NCI-H2227 (cell line): ENCODE data around the gene SAFB2.
A peak's percentile ranks its signal among the peaks of the same experiment; 100 is the strongest.

Experiments used
- DNase-seq: peaks from one replicate; lab custom pipeline; 2025; ENCODE audit not compliant: unreplicated experiment; lab: John Stamatoyannopoulos, UW

Gene SAFB2

DNA sequence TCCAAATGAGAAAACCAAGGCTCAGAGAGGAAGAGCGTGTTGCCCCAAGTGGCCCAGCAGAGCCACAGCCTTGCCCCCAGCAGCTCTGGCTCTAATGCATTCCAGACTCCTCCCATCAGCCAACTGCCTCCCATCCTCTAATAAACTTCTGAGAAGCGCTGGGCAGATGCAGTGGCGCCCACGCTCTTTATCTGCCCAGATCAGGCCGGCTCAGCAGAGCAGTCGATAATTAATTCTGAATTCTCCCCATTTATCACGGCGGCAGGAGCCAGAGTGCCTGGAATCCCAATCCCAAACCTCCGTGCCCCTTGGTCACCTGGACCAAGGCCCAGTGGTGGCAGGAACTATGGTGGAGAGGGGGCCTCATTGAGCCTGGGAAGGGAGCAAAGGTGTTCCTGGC lies 68.7 kb downstream of the SAFB2 start:
- no peak for DNase-seq

DNA sequence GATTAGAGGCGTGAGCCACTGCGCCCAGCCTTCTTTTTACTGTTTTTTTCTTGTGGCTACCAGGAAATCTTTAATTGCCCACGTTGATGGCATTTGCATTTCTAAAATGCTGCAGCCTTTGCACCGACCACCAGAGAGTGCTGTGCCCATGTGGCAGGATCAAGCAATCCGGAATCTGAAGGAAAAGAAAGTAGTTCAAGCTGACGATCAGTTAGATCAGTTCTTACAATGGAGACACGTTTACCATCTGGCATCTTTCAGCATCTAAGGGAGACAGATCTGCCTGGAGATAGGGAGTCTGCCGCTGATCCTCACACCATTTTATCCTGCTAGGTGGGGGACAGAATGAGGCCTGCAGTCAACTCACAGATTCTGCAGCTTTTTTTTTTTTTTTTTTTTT lies 74.7 kb downstream of the SAFB2 start:
- DNase-seq = peak; percentile 35

DNA sequence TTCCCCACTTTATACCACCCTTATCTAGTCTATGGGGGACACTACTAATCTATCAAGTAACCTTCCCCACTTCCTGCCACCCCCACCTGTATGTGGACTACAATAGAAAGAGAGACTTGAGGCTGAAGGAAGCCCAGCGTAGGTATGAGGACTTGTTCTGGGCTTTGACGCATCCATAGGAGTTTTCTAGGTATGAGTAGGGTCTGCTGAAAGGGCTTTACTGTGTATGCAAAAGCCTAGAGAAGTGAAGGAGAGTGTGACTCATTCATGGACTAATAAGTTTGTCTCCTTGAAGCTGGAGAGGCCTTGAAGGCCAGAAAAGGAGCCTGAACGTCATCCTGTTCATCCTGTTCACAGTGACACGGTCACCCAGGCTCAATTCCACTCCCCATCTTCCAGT lies 76.6 kb downstream of the SAFB2 start:
- DNase-seq = no peak

DNA sequence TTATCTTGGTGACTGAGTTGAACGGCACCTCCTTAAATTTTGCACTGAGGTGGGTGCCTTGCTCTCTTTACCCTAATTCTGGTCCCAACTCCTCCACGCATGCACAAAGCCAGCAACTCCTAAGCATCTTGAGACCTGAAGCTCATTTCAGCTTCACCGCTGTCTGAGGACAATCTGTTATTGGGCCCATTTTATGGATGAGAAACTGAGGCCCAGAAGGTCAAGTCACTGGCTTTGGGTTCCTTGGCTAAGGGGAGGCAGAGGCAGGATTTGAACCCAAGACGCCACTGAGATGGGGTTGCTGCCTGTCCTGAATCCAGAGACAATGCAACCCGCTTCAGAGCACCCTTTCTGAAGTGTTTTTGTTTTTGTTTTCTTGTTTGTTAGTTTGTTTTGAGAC lies 77.5 kb downstream of the SAFB2 start:
- no peak for DNase-seq

DNA sequence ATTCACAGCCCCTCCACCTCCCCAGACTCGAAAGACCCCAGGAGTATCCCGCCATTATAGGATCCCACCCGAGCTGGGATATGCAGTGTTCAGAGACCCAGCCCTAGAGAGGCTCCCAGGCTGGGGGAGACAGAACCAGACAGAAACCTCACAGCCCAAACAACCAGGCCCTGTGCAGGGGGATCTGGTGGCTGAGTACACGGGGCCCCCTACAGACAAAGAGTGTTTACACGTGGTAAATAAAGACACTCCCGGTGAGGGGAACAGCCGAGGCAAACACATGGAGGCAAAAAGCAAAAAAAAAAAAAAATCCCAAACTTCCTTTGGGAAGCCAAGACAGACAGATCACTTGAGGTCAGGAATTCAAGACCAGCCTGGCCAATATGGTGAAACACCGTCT lies 79.9 kb downstream of the SAFB2 start:
- DNase-seq = no peak

DNA sequence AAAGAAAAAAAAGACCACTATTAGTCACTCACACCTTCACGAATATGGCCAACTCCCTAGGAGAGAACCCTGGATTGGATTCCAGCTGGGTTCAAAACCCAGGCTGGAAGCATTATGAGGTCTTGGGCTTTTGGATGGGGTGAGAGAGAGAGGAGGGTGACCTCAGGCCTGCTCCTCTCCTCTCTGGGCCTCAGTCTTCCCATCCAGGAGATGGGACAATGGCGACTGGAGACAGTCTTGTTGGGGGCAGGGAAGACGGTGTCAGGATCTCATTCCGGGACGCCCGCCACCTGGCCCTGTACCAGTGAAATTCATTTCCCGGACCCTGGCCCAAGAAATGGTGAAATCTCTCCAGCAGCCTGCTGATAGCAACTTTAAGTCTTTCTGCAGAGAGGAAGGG lies 81.1 kb downstream of the SAFB2 start:
- no peak for DNase-seq

DNA sequence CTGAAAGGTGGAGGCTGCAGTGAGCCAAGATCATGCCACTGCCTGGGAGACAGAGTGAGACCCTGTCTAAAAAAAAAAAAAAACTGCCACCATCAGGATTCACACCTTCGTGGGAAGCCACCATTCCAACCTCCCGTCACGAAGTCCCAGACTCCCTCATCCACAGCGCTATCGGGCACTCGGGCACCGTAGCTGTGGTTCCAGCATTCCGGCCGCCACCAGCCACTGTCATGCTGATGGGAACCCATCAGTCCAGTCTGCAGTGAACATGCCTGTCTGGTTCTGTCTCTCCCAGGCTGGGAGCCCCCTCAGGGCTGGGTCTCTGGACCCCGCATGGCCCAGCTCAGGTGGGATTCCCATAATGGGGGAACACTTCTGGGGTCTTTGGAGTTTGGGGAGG lies 82.4 kb downstream of the SAFB2 start:
- no peak for DNase-seq

DNA sequence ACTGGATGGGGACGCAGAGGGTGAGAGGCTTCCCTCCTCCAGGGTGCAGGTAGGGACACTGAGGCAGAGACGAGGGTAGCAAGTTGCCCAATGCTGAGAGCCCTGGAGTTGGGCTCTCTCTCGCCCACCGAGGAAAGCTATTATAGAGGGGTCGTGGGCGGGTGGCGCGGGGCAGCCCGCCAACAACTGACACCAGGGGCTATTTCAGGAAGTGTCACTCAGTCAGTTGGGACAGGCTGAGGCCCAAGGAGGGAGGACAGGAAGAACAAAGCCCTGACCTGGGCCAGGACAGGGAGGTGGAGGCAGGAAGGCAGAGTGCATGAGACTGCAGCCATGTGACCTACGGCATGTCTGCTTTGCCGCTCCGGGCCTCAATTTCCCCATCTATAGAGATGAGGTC lies 84.7 kb downstream of the SAFB2 start:
- DNase-seq = no peak
